K562 (cell line): Measurements from ENCODE around the gene PPDPF. TPM values are rescaled to one million over a fixed set of nuclear protein-coding genes. Genes with fewer than 3 reads are reported as not detected.

Experiments
- ATAC-seq: fragments of 200-7000 bp; cut with Tn5 transposase; 3 replicates; pipeline ENCODE4 v1.9.1; 2020; ENCODE audit warnings: moderate library complexity
- BruUV-seq: library from RNA; stranded (reverse); fragments of 400-500 nt; replicated peaks from 2 replicates; lab custom pipeline; 2021; lab: Mats Ljungman, UMichigan
- CTCF ChIA-PET: fragments of 300-600 bp; formaldehyde crosslinking; extraction: SDS; loops from one replicate; lab custom pipeline; 2021; ENCODE audit warnings: low intra/inter-chr PET ratio; lab: Yijun Ruan, JAX
- POLR2A ChIA-PET: fragments of 300-600, 350-650 bp; sonication (Branson Sonifier 250); formaldehyde crosslinking; extraction: SDS; loops from one replicate; lab custom pipeline; 2021; ENCODE audit warnings: antibody characterized with exemption, inconsistent platforms; lab: Yijun Ruan, JAX
- DNase-seq, 4 experiments: peaks; one replicate each; pipeline versions ENCODE4 v3.0.0 to v3.0.0-alpha.2; 2011 to 2018; ENCODE audit warnings: low spot score in 3 of 4, mixed read lengths in 3 of 4; ENCODE audit errors: extremely low read depth in 1 of 4
- FAIRE-seq: peaks from 2 replicates; lab custom pipeline; 2011; peaks lifted over from hg19 to GRCh38; lab: Jason Lieb, UNC
- H2AFZ ChIP-seq: 2 replicates; pipeline ENCODE4 v1.6.0; 2011; ENCODE audit warnings: low read depth, low read length, control low read depth, inconsistent platforms
- H3K27ac ChIP-seq: fragments of 200-600 bp; 3 replicates; pipeline ENCODE4 v1.8.0; 2011; ENCODE audit warnings: low read depth, mild to moderate bottlenecking, control low read depth, inconsistent platforms, low read length, moderate library complexity, mixed read lengths; ENCODE audit errors: extremely low read depth
- H3K27me3 ChIP-seq, 2 experiments: fragments of 300-600 bp in 1 of 2; 2 replicates in 1 of 2; 3 replicates in 1 of 2; pipeline versions ENCODE4 v1.6.0 to v1.8.0; 2011; ENCODE audit warnings: inconsistent platforms in 2 of 2, low read length in 2 of 2, mild to moderate bottlenecking in 1 of 2, mixed read lengths in 1 of 2, moderate library complexity in 1 of 2; ENCODE audit not compliant: control insufficient read depth in 2 of 2, insufficient read depth in 2 of 2
- H3K36me3 ChIP-seq: fragments of 300-600 bp; 3 replicates; pipeline ENCODE4 v1.8.0; 2011; ENCODE audit warnings: mild to moderate bottlenecking, low read length, inconsistent platforms; ENCODE audit not compliant: control insufficient read depth, insufficient read depth
- H3K4me1 ChIP-seq, 2 experiments: fragments of 200-600 bp in 1 of 2; replicated peaks in 1 of 2; 2 replicates in 1 of 2; 3 replicates in 1 of 2; pipeline versions ENCODE4 v1.5.1 to v1.8.0; 2011; ENCODE audit warnings: inconsistent platforms in 2 of 2, low read length in 2 of 2, mild to moderate bottlenecking in 1 of 2, mixed read lengths in 1 of 2, moderate library complexity in 1 of 2; ENCODE audit not compliant: control insufficient read depth in 2 of 2, insufficient read depth in 2 of 2
- H3K4me2 ChIP-seq: 2 replicates; pipeline ENCODE4 v1.6.1; 2011; ENCODE audit warnings: low read length, control low read depth, inconsistent platforms, mixed read lengths; ENCODE audit not compliant: insufficient read depth
- H3K4me3 ChIP-seq: fragments of 200-600 bp; sonication (generic), shearing (Covaris generic); 2 replicates; pipeline ENCODE4 v1.5.1; 2016; ENCODE audit warnings: control low read depth, inconsistent platforms
- H3K79me2 ChIP-seq: fragments of 200-600 bp; 3 replicates; pipeline ENCODE4 v1.8.0; 2011; ENCODE audit warnings: low read length, inconsistent platforms; ENCODE audit not compliant: control insufficient read depth, insufficient read depth
- H3K9ac ChIP-seq, 2 experiments: 2 replicates each; pipeline versions ENCODE4 v1.6.0 to v1.6.1; 2011; ENCODE audit warnings: low read depth in 2 of 2, low read length in 2 of 2, control low read depth in 1 of 2, inconsistent platforms in 1 of 2, mild to moderate bottlenecking in 1 of 2, mixed read lengths in 1 of 2; ENCODE audit not compliant: insufficient read depth in 1 of 2
- H3K9me1 ChIP-seq: one replicate; pipeline ENCODE4 v1.6.0; 2011; ENCODE audit warnings: inconsistent platforms, mild to moderate bottlenecking, low read length, moderate library complexity; ENCODE audit not compliant: control insufficient read depth, insufficient read depth
- H3K9me3 ChIP-seq: replicated peaks from 2 replicates; pipeline ENCODE4 v1.5.1; 2011; ENCODE audit warnings: low read depth, low read length, inconsistent platforms; ENCODE audit not compliant: control insufficient read depth, insufficient read depth
- H4K20me1 ChIP-seq: replicated peaks from 2 replicates; pipeline ENCODE4 v1.6.1; 2011; ENCODE audit warnings: low read length, inconsistent platforms, mixed read lengths; ENCODE audit not compliant: control insufficient read depth, insufficient read depth
- POLR2G ChIP-seq: fragments of 200-400 bp; formaldehyde crosslinking; IDR thresholded peaks from 2 replicates; pipeline ENCODE4 v1.6.1; 2017; ENCODE audit warnings: low read depth, mild to moderate bottlenecking, antibody characterized with exemption, low read length, moderate library complexity
- RBFOX2 ChIP-seq: fragments of 200-400 bp; formaldehyde crosslinking; IDR thresholded peaks from 2 replicates; pipeline ENCODE4 v1.6.1; 2017; ENCODE audit warnings: low read depth, mild to moderate bottlenecking, low read length, moderate library complexity
- SP2 ChIP-seq: IDR thresholded peaks from 2 replicates; pipeline ENCODE4 v1.6.1; 2011; ENCODE audit warnings: mild to moderate bottlenecking, low read depth, low read length, moderate library complexity; ENCODE audit not compliant: poor library complexity, severe bottlenecking; ENCODE audit errors: extremely low read depth
- SRSF9 ChIP-seq: fragments of 200-400 bp; formaldehyde crosslinking; IDR thresholded peaks from 2 replicates; pipeline ENCODE4 v1.6.1; 2017; ENCODE audit warnings: low read depth, low read length, borderline replicate concordance
- ZKSCAN3 ChIP-seq: fragments of 250-450 bp; sonication (Bioruptor Pico); IDR thresholded peaks from 2 replicates; pipeline ENCODE4 v1.4.0; 2020
- WGBS: fragments of 100-300 bp; shearing (Covaris generic); methylation state at CpG from one replicate; pipeline ENCODE4 v1.1.6; 2016; ENCODE audit warnings: low coverage, mixed read lengths; ENCODE audit not compliant: insufficient coverage; ENCODE audit errors: missing lambda C conversion rate; 5-methylcytosine and 5-hydroxymethylcytosine counted together
- in situ Hi-C: fragments of 300-500 bp; cut with MboI; formaldehyde crosslinking; loops from 4 replicates; pipeline ENCODE4 v1.15.0; 2018; ENCODE audit warnings: inconsistent platforms, mixed read lengths
- intact Hi-C: fragments of 100-400 bp; cut with micrococcal nuclease; formaldehyde crosslinking; loops from 2 replicates; pipeline ENCODE4 v1.14.2; 2022
- polyA plus RNA-seq, 8 experiments: library from polyadenylated mRNA; depleted of rRNA in 4 of 8; stranded (reverse) in 5 of 8; unstranded in 3 of 8; fragments of >200 nt; fragmentation: Nextera tagmentation in 2 of 8; fragmentation: Illumina TruSeq in 1 of 8; extraction: Ambion mirVana in 2 of 8; extraction: Trizol in 1 of 8; gene quantifications; 2 replicates each; pipeline versions ENCODE4 v1.2.1 to v1.2.3, GENCODE V29; 2011 to 2014; ENCODE audit warnings: inconsistent platforms in 1 of 8, missing spikeins in 1 of 8
- total RNA-seq, 7 experiments: library from RNA; depleted of rRNA in 6 of 7; stranded (reverse); fragments of >200 nt in 6 of 7; fragmentation: Illumina TruSeq in 2 of 7; extraction: Trizol in 2 of 7; gene quantifications; 2 replicates each; pipeline versions ENCODE4 v1.2.1 to v1.2.3, GENCODE V29; 2011 to 2021; ENCODE audit warnings: low replicate concordance in 1 of 7
- TF ChIP-seq, protein P1 (sequence below): sonication (generic); formaldehyde crosslinking; IDR thresholded peaks from 2 replicates; pipeline ENCODE4 v1.9.0; 2022; ENCODE audit warnings: mild to moderate bottlenecking, missing genetic modification reagents

The PPDPF gene
- total and polyA plus RNA-seq, 9 of the 15 experiments (the other 6 are each of a cell fraction or from before 2014, with no cell fraction given) = 0.77 to 233 (median 10.5) TPM

DNA sequence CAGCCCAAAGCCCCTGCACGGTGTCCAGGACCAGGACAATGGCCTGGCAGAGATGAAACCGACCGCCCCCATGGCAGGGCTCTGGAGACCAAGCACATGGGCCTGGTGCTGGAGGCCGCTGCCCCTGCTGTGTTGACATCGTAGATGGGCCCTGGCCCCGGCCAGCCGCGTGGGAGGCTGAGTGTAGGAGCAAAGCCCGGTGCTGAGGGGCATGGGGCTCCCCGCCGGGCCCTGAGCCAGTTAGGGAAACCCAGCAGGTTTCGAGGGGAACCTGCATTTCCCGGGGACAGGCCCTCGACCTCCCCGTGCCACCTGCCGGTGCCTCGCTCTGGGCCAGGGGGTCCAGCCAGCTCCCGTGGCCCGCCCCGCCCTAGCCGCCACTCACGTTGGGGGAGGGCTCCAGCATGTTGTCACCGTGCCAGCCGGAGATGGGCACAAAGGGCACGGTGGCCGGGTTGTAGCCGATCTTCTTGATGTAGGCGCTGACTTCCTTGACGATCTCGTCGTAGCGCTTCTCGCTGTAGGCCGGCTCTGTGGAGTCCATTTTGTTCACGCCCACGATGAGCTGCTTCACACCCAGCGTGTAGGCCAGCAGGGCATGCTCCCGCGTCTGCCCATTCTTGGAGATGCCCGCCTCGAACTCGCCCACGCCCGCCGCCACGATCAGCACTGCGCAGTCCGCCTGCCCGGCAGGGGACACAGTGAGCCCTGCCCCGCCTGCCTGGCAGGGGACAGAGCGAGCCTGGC, 26.0 kb upstream of the PPDPF start:
- TF ChIP-seq POLR2G = peak; percentile 12; the same call in 1 of the 2 replicates
- TF ChIP-seq, protein P1, sequence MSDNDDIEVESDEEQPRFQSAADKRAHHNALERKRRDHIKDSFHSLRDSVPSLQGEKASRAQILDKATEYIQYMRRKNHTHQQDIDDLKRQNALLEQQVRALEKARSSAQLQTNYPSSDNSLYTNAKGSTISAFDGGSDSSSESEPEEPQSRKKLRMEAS (CRISPR knock-in tag) = no peak
- TF ChIP-seq SP2 = no peak
- peak; percentile 32; the same call in 1 of the 2 replicates for TF ChIP-seq RBFOX2
- TF ChIP-seq SRSF9 = no peak
- TF ChIP-seq ZKSCAN3 = no peak
- Histone ChIP-seq H3K4me1 (peaks cover 0 to 60% of the 10 kb centered on the region in 2 experiments; a peak in 3 of 5 replicates), H3K9me3 (no peaks in the 10 kb centered on the region), H3K4me3 (no peak overlapping the region), H2AFZ (no peak overlapping the region), H3K27me3 (no peaks in the 10 kb centered on the region), H3K4me2 (no peak overlapping the region), H3K9ac (no peak overlapping the region), H3K9me1 (no peaks in the 10 kb centered on the region), H3K79me2 (no peaks in the 10 kb centered on the region), H4K20me1 (peaks cover 12% of the 10 kb centered on the region), H3K36me3 (no peaks in the 10 kb centered on the region), H3K27ac (no peak overlapping the region)
- CTCF ChIA-PET = interaction anchor here (1.3 kb wide), 1 partner anchor 25 kb away, joined by 5 read pairs; no protein-coding TSS in a partner anchor
- ATAC-seq (no peak), DNase-seq (no peak), FAIRE-seq (no peak)
- POLR2A ChIA-PET = interaction anchor here (1.0 to 1.2 kb wide), 2 partner anchors 9 to 11 kb away, joined by 3 read pairs; no protein-coding TSS in a partner anchor
- in situ Hi-C loops (no loop called here), intact Hi-C loops (no loop called here)
- BruUV-seq = no TSS peak
- 53% methylated on average over 38 of the region's 51 CpGs for WGBS
